SK-N-SH (cell line): ENCODE results near the gene C17orf67. TPM values are rescaled to one million over a fixed set of nuclear protein-coding genes. Genes with fewer than 3 reads are reported as not detected.
"Not testable (repeated sequence)": the region's sequence is repeated elsewhere in the genome, so short reads cannot be mapped to it uniquely, and the experiment has no call there.

Experiments used
- CTCF ChIA-PET: fragments of 300-600, 350-600 bp; formaldehyde crosslinking; extraction: SDS; loops from one replicate; lab custom pipeline; 2021; lab: Yijun Ruan, JAX
- POLR2A ChIA-PET: fragments of 350-600 bp; sonication (Branson Sonifier 250); formaldehyde crosslinking; extraction: SDS; loops from one replicate; lab custom pipeline; 2020; ENCODE audit warnings: antibody characterized with exemption, inconsistent platforms; lab: Yijun Ruan, JAX
- DNase-seq: peaks from one replicate; pipeline ENCODE4 v3.0.0; 2012
- H2AFZ ChIP-seq: fragments of 200-600 bp; sonication (generic); 2 replicates; pipeline ENCODE4 v1.8.1; 2016; ENCODE audit warnings: antibody characterized with exemption, mild to moderate bottlenecking, low read depth
- H3F3A ChIP-seq: fragments of 200-600 bp; sonication (generic); replicated peaks from 2 replicates; pipeline ENCODE3; 2016; ENCODE audit warnings: antibody characterized with exemption, mild to moderate bottlenecking; ENCODE audit not compliant: insufficient read depth
- H3K27ac ChIP-seq, 2 experiments: fragments of 200-500 bp in 1 of 2; fragments of 200-600 bp in 1 of 2; sonication (Bioruptor generic) in 1 of 2; sonication (generic), shearing (Covaris generic) in 1 of 2; 2 replicates each; pipeline versions ENCODE4 v1.5.1 to v1.6.1; 2014 to 2016; ENCODE audit warnings: low read depth in 2 of 2, inconsistent platforms in 1 of 2, low read length in 1 of 2, mild to moderate bottlenecking in 1 of 2, mixed read lengths in 1 of 2
- H3K27me3 ChIP-seq: fragments of 200-600 bp; sonication (generic), shearing (Covaris generic); 2 replicates; pipeline ENCODE4 v1.6.1; 2016; ENCODE audit warnings: mixed run types; ENCODE audit not compliant: insufficient read depth
- H3K36me3 ChIP-seq, 2 experiments: fragments of 200-500 bp in 1 of 2; fragments of 200-600 bp in 1 of 2; sonication (Bioruptor generic) in 1 of 2; sonication (generic) in 1 of 2; replicated peaks in 1 of 2; 2 replicates each; pipeline versions ENCODE3 to v1.5.1; 2014 to 2016; ENCODE audit warnings: low read length in 1 of 2, mild to moderate bottlenecking in 1 of 2; ENCODE audit not compliant: insufficient read depth in 2 of 2, control insufficient read depth in 1 of 2
- H3K4me1 ChIP-seq, 2 experiments: fragments of 200-500 bp in 1 of 2; fragments of 200-600 bp in 1 of 2; sonication (Bioruptor generic) in 1 of 2; sonication (generic), shearing (Covaris generic) in 1 of 2; 2 replicates each; pipeline versions ENCODE4 v1.5.1 to v1.6.1; 2014 to 2016; ENCODE audit warnings: low read depth in 1 of 2, low read length in 1 of 2, mixed run types in 1 of 2; ENCODE audit not compliant: insufficient read depth in 2 of 2, control insufficient read depth in 1 of 2
- H3K4me2 ChIP-seq: fragments of 200-600 bp; sonication (generic), shearing (Covaris generic); 2 replicates; pipeline ENCODE4 v1.6.1; 2017; ENCODE audit warnings: mixed run types
- H3K4me3 ChIP-seq, 2 experiments: fragments of 200-500 bp in 1 of 2; fragments of 200-600 bp in 1 of 2; sonication (Bioruptor generic) in 1 of 2; sonication (generic), shearing (Covaris generic) in 1 of 2; 2 replicates each; pipeline versions ENCODE4 v1.5.1 to v1.8.1; 2014 to 2016; ENCODE audit warnings: low read depth in 2 of 2, inconsistent platforms in 1 of 2, low read length in 1 of 2, mild to moderate bottlenecking in 1 of 2, mixed read lengths in 1 of 2, moderate library complexity in 1 of 2
- H3K79me2 ChIP-seq: fragments of 200-600 bp; sonication (generic); 2 replicates; pipeline ENCODE4 v1.8.1; 2017; ENCODE audit warnings: mild to moderate bottlenecking; ENCODE audit not compliant: insufficient read depth
- H3K9ac ChIP-seq: fragments of 200-600 bp; sonication (generic); 2 replicates; pipeline ENCODE4 v1.6.1; 2017; ENCODE audit warnings: mixed run types
- H3K9me2 ChIP-seq: fragments of 200-600 bp; sonication (generic); 2 replicates; pipeline ENCODE4 v1.6.1; 2017; ENCODE audit warnings: mixed run types
- H3K9me3 ChIP-seq: fragments of 200-600 bp; sonication (generic); 2 replicates; pipeline ENCODE4 v1.6.1; 2017; ENCODE audit warnings: mixed run types, mild to moderate bottlenecking, moderate library complexity
- H4K20me1 ChIP-seq: fragments of 200-600 bp; sonication (generic); 2 replicates; pipeline ENCODE4 v1.6.1; 2017; ENCODE audit warnings: mild to moderate bottlenecking, mixed run types; ENCODE audit not compliant: insufficient read depth
- CHD2 ChIP-seq: fragments of 150-350 bp; IDR thresholded peaks from 2 replicates; pipeline ENCODE4 v1.6.1; 2018; ENCODE audit warnings: low read length; ENCODE audit not compliant: partially characterized antibody
- EP300 ChIP-seq, 2 experiments: IDR thresholded peaks; 2 replicates each; pipeline versions ENCODE4 v1.4.0 to v1.6.1; 2012; ENCODE audit warnings: borderline replicate concordance in 1 of 2, low read depth in 1 of 2, low read length in 1 of 2
- EZH2phosphoT487 ChIP-seq: fragments of 200-600 bp; sonication (generic); IDR thresholded peaks from 2 replicates; pipeline ENCODE4 v1.6.1; 2017; ENCODE audit warnings: low read depth, mixed run types, mild to moderate bottlenecking, antibody characterized with exemption, moderate library complexity, borderline replicate concordance
- FOXJ3 ChIP-seq: sonication (generic); formaldehyde crosslinking; IDR thresholded peaks from 2 replicates; pipeline ENCODE4 v1.5.1; 2020; ENCODE audit warnings: mild to moderate bottlenecking, missing genetic modification reagents
- FOXM1 ChIP-seq: IDR thresholded peaks from 2 replicates; pipeline ENCODE4 v1.4.0; 2012; ENCODE audit warnings: low read depth, mild to moderate bottlenecking
- GABPA ChIP-seq: IDR thresholded peaks from 2 replicates; pipeline ENCODE4 v1.4.0; 2012; ENCODE audit warnings: low read depth, mild to moderate bottlenecking
- IRF3 ChIP-seq: fragments of 150-350 bp; IDR thresholded peaks from 2 replicates; pipeline ENCODE4 v1.6.1; 2016; ENCODE audit warnings: mild to moderate bottlenecking, low read depth, low read length
- JUND ChIP-seq: IDR thresholded peaks from 2 replicates; pipeline ENCODE4 v1.4.0; 2012
- MAX ChIP-seq: IDR thresholded peaks from 2 replicates; pipeline ENCODE4 v1.4.0; 2012; ENCODE audit warnings: low read depth
- MEF2A ChIP-seq: IDR thresholded peaks from 2 replicates; pipeline ENCODE4 v1.4.0; 2012; ENCODE audit warnings: low read depth, borderline replicate concordance
- MXI1 ChIP-seq: IDR thresholded peaks from 2 replicates; pipeline ENCODE4 v1.6.1; 2012; ENCODE audit warnings: mild to moderate bottlenecking, low read depth, low read length, improper control_type of control experiment
- NFIC ChIP-seq: IDR thresholded peaks from 2 replicates; pipeline ENCODE4 v1.4.0; 2012; ENCODE audit warnings: borderline replicate concordance
- NRF1 ChIP-seq: IDR thresholded peaks from 2 replicates; pipeline ENCODE4 v1.6.1; 2012; ENCODE audit warnings: low read depth, mild to moderate bottlenecking, low read length
- PBX3 ChIP-seq: IDR thresholded peaks from 2 replicates; pipeline ENCODE4; 2012
- POLR2AphosphoS5 ChIP-seq: IDR thresholded peaks from 2 replicates; pipeline ENCODE4 v1.6.1; 2012; ENCODE audit warnings: low read depth, low read length
- RAD21 ChIP-seq: IDR thresholded peaks from 2 replicates; pipeline ENCODE4 v1.6.1; 2012; ENCODE audit warnings: mild to moderate bottlenecking, low read length
- RCOR1 ChIP-seq: fragments of 150-350 bp; IDR thresholded peaks from 2 replicates; pipeline ENCODE4 v1.6.1; 2017; ENCODE audit warnings: antibody characterized with exemption, low read length
- REST ChIP-seq: IDR thresholded peaks from 2 replicates; pipeline ENCODE4 v1.6.1; 2012; ENCODE audit warnings: mild to moderate bottlenecking, low read depth, low read length, moderate library complexity
- USF2 ChIP-seq: fragments of 150-350 bp; IDR thresholded peaks from 2 replicates; pipeline ENCODE4 v1.6.1; 2017; ENCODE audit warnings: antibody characterized with exemption, low read length, low read depth, borderline replicate concordance
- YY1 ChIP-seq: IDR thresholded peaks from 2 replicates; pipeline ENCODE4 v1.4.0; 2012; ENCODE audit warnings: low read depth, mild to moderate bottlenecking
- WGBS: methylation state at CpG from one replicate; pipeline ENCODE4 v1.1.6; 2017; ENCODE audit warnings: low lambda C conversion rate; 5-methylcytosine and 5-hydroxymethylcytosine counted together
- polyA plus RNA-seq, 3 experiments: library from polyadenylated mRNA; depleted of rRNA; stranded (reverse); fragments of >200 nt; gene quantifications; 2 replicates each; pipeline ENCODE4 v1.2.3, GENCODE V29; 2012

C17orf67 gene
- polyA plus RNA-seq, 1 of the 3 experiments (the other 2 are of a cell fraction), result 1.7 TPM

- TF ChIP-seq JUND (no peak), EZH2phosphoT487 (no peak), FOXM1 (no peak), POLR2AphosphoS5 (no peak), RCOR1 (no peak), RAD21 (no peak), NFIC (no peak), YY1 (no peak), IRF3 (no peak), GABPA (no peak), EP300 (IDR thresholded peaks at IDR 0.05; ENCODE audit: borderline replicate concordance in 1 of 2, low read depth in 1 of 2, low read length in 1 of 2) (no peak), CHD2 (no peak), MXI1 (no peak)
These were observed 72.3 kb downstream of the C17orf67 start (continued) for GRCh38 chr17:56761387-56761786.

- Histone ChIP-seq H3K4me1 (peaks cover 3 to 18% of the 10 kb centered on the region in 2 experiments; a peak in 3 of 4 replicates), H3F3A (peaks cover 30% of the 10 kb centered on the region), H3K27ac (peak overlapping the region in 1 of 2 experiments; percentile 73; a peak in 1 of 4 replicates)
- H3K9me2 ChIP-seq, H3K4me3 ChIP-seq, POLR2A ChIA-PET, H3K4me2 ChIP-seq, H3K9ac ChIP-seq, H3K79me2 ChIP-seq, DNase-seq, H3K9me3 ChIP-seq, H4K20me1 ChIP-seq, H2AFZ ChIP-seq, H3K36me3 ChIP-seq, CTCF ChIA-PET, H3K27me3 ChIP-seq: not testable (repeated sequence)
- WGBS, result 79% methylated on average over 7 of the region's 7 CpGs
These were observed 76.1 kb downstream of the C17orf67 start for GRCh38 chr17:56757611-56758010.

GRCh38 chr17:56756536-56756935, 77.2 kb downstream of the C17orf67 start:
- H3K4me2 ChIP-seq, result peak overlapping the region; percentile 15; the same call in 1 of the 2 replicates
- no peaks in the 10 kb centered on the region for H3K9me2 ChIP-seq
- ChIA-PET CTCF (interaction anchor here (4.4 to 8.1 kb wide), 2 partner anchors 23 to 40 kb away, joined by 24 to 32 read pairs; no protein-coding TSS in a partner anchor), POLR2A (no interaction called here)
- no peak overlapping the region for H3K4me3 ChIP-seq
- peaks cover 3 to 18% of the 10 kb centered on the region in 2 experiments; a peak in 3 of 4 replicates for H3K4me1 ChIP-seq
- no peaks in the 10 kb centered on the region for H4K20me1 ChIP-seq
- no peaks in the 10 kb centered on the region for H3K79me2 ChIP-seq
- no peak overlapping the region for H3K9ac ChIP-seq
- no peaks in the 10 kb centered on the region for H3K27me3 ChIP-seq
- no peak overlapping the region for H2AFZ ChIP-seq
- DNase-seq, result no peak
- 11% methylated on average over 2 of the region's 2 CpGs for WGBS
- H3F3A ChIP-seq, result peaks cover 30% of the 10 kb centered on the region
- H3K9me3 ChIP-seq, result no peaks in the 10 kb centered on the region
- no peaks in the 10 kb centered on the region for H3K36me3 ChIP-seq
- peak overlapping the region in 1 of 2 experiments; percentile 73; a peak in 2 of 4 replicates for H3K27ac ChIP-seq
- TF ChIP-seq CHD2, result no peak
- no peak for TF ChIP-seq NRF1
- no peak for TF ChIP-seq REST
- no peak for TF ChIP-seq RAD21
- TF ChIP-seq PBX3, result peak; percentile 52; the same call in 1 of the 2 replicates
- no peak for TF ChIP-seq MEF2A
- TF ChIP-seq FOXJ3 (CRISPR knock-in tag), result no peak
- TF ChIP-seq JUND, result peak; percentile 90
- TF ChIP-seq EP300 (IDR thresholded peaks at IDR 0.05; ENCODE audit: borderline replicate concordance in 1 of 2, low read depth in 1 of 2, low read length in 1 of 2), result peak in 1 of 2 experiments; percentile 42; a peak in 1 of 4 replicates
- no peak for TF ChIP-seq MXI1
- TF ChIP-seq MAX, result peak; percentile 90
- no peak for TF ChIP-seq USF2
